G401 (cell line): ENCODE measurements around the gene GRAMD2A. TPM values are rescaled to one million over a fixed set of nuclear protein-coding genes. Genes with fewer than 3 reads are reported as not detected.

Source experiments
- DNase-seq: peaks from one replicate; pipeline ENCODE4 v3.0.0-alpha.2; 2015; ENCODE audit warnings: low spot score
- in situ Hi-C: cut with HindIII; loops from 2 replicates; pipeline ENCODE4 v1.10.0; 2016; ENCODE audit warnings: low sequenced_read_pairs, mixed read lengths
- total RNA-seq: library from RNA; depleted of rRNA; stranded (reverse); fragments of >200 nt; shearing (Covaris generic); gene quantifications from 2 replicates; pipeline ENCODE4 v1.2.3, GENCODE V29; 2014

The GRAMD2A gene
- total RNA-seq, 1 experiment from 2014 or later = not detected

GRCh38 chr15:72222393-72222792 lies 24.8 kb upstream of the GRAMD2A start:
- in situ Hi-C loops = no loop called here
- peak; percentile 73 for DNase-seq

- DNase-seq = no peak
- in situ Hi-C loops = no loop called here
These were observed 23.1 kb upstream of the GRAMD2A start for GRCh38 chr15:72220687-72221086.

GRCh38 chr15:72217216-72217615 lies 19.6 kb upstream of the GRAMD2A start:
- DNase-seq = no peak
- in situ Hi-C loops = no loop called here

- no peak for DNase-seq
- in situ Hi-C loops = no loop called here
These were observed 18.5 kb upstream of the GRAMD2A start for GRCh38 chr15:72216079-72216478.

GRCh38 chr15:72207558-72208085 lies 10.0 kb upstream of the GRAMD2A start:
- in situ Hi-C loops = no loop called here
- DNase-seq = no peak

GRCh38 chr15:72206677-72207000 lies 9.1 kb upstream of the GRAMD2A start:
- DNase-seq = no peak
- in situ Hi-C loops = no loop called here

- in situ Hi-C loops = no loop called here
- DNase-seq = no peak
These were observed 8.5 kb upstream of the GRAMD2A start for GRCh38 chr15:72205896-72206676.

GRCh38 chr15:72205273-72205672 lies 7.7 kb upstream of the GRAMD2A start:
- no peak for DNase-seq
- in situ Hi-C loops = no loop called here

GRCh38 chr15:72203507-72203837 lies 5.9 kb upstream of the GRAMD2A start:
- in situ Hi-C loops = no loop called here
- peak; percentile 99 for DNase-seq

- DNase-seq = no peak
- in situ Hi-C loops = no loop called here
These were observed 5.4 kb upstream of the GRAMD2A start for GRCh38 chr15:72202801-72203506.

- in situ Hi-C loops = no loop called here
These were observed 4.7 kb upstream of the GRAMD2A start for GRCh38 chr15:72202302-72202701.

GRCh38 chr15:72201391-72201921 lies 3.9 kb upstream of the GRAMD2A start:
- in situ Hi-C loops = no loop called here
- no peak for DNase-seq

More at GRCh38 chr15:72202302-72202701, 4.7 kb upstream of the GRAMD2A start:
- DNase-seq = no peak

- in situ Hi-C loops = no loop called here
- DNase-seq = no peak
These were observed 3.0 kb upstream of the GRAMD2A start for GRCh38 chr15:72200395-72201237.

- in situ Hi-C loops = no loop called here
- DNase-seq = peak; percentile 92
These were observed 2.2 kb upstream of the GRAMD2A start for GRCh38 chr15:72199721-72200212.

- DNase-seq = no peak
- in situ Hi-C loops = no loop called here
These were observed 1.6 kb upstream of the GRAMD2A start for GRCh38 chr15:72199205-72199515.

GRCh38 chr15:72198356-72199204 lies 993 bp upstream of the GRAMD2A start:
- DNase-seq = no peak

GRCh38 chr15:72197041-72197459 lies 537 bp downstream of the GRAMD2A start:
- in situ Hi-C loops = no loop called here
- DNase-seq = no peak

More at GRCh38 chr15:72198356-72199204, 993 bp upstream of the GRAMD2A start:
- in situ Hi-C loops = no loop called here

GRCh38 chr15:72196409-72197040 lies 1.1 kb downstream of the GRAMD2A start:
- in situ Hi-C loops = no loop called here
- DNase-seq = no peak
